GM21576 (cell line): Measurements from ENCODE around the gene FMOD.

ENCODE experiments used
- ATAC-seq: cut with Tn5 transposase; IDR thresholded peaks from one replicate; pipeline ENCODE4 v1.9.1; 2021; ENCODE audit warnings: mild to moderate bottlenecking, moderate library complexity; ENCODE audit not compliant: unreplicated experiment

Gene FMOD

DNA sequence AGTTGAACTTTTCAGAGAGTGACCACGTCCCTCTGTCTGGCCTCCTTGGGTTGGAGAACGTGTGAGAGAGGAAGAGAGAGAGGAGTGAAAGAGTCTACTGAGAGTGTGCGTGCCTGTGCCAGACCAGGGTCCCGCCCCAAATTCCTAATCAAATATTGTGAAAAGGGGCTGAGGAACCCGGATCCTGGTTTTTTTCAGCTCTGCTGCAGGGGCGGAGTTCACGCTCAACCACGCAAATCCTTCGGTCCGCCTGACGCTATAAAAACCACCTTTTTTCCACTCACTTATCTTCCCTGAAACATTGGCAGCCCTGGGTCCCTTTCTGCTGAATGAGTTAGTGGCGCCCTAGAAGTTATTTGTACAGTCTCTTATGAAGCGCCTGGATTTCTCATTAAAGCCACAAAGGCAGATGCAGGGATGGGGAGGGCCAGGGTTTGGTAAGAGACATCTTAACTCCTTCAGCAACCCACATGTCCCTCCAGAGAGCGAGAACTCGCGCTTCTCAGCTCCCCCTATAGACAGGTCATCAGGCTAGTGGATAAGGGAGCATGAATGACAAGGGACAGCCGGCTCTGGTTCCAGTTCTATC lies at the start of gene FMOD:
FMOD (minus strand) TSS at position 86 of the 589 bp plus-strand sequence. CDS start 2,852 bp downstream, outside the sequence.
- no peak for ATAC-seq

DNA sequence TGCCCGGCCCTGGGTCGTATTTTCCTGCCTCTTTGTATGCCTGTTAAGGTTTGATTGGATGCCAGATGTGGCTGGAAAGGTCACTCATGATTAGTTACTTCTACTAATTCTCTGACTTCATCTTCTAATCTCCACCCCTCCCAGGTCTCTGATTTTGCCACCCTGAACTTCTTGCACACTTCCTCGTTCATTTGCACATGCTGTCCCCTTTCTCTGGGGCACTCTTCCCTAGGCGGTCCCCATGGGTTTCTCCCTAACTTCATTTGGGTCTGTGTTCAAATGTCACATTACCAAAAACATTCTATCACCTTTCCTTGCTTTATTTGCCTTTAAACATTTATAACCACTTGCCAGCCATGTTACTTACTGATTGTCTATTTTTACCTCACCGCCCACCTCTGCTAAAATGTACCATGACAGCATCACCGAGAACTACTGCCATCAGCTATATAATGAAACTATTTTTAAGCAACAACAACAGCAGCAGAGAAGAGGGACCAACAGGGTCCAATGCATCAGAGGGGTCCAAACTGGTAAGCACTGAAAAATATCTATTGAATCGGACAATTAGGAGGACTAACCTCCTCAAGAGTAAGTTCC lies 45.8 kb upstream of the FMOD start:
- no peak for ATAC-seq

DNA sequence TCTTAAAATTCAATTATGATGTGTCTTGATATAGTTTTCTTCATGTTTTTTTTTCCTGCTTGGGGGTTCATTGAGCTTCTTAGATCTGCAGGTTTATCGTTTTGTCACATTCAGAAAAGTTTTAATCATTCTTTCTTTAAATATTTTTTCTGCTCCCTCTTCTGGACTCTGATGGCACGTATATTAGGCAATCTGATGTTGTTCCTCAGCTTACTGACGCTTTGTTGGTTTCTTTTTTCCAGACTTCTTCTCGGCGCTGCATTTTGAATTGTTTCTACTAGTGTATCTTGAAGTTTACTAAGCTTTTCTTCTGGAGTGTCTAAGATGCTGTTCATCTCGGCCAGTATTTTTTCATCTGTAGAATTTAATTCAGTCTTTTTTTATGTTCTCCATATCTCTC lies 44.8 kb upstream of the FMOD start:
- no peak for ATAC-seq

DNA sequence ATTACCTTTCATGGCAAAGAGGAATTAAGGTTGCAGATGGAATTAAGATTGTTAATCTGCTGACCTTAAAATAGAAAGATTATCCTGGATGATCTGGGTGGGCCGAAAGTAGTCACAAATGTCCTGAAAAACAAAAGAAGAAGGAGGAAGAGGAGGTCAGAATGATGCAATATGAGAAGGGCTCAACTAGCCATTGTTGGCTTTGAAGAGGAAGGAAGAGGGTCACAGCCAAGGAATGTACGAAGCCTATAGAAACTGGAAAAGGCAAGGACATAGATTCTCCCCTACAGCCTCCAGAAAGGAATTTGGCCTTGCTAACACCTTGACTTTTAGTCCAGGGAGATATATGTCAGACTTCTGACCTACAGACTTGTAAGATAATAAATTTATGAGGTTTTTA lies 39.4 kb upstream of the FMOD start:
- ATAC-seq, result no peak

DNA sequence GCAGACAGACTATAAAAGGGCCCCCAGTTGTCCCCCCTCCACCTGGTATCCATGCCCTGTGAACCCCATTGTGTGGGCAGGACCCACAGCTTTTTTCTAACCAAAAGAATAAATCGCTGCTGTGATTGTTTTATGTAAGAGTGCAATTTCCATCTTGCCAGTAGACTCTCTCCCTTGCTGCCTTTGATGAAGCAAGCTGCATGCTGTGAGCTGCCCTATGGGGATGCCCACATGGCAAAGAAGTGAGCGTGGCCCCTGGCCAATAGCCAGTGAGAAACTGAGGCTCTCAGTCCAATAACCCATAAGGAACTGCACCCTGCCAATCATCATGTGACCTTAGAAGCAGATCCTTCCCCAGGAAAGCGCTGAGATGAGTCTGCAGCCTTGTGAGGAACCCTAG lies 37.8 kb upstream of the FMOD start:
- no peak for ATAC-seq

DNA sequence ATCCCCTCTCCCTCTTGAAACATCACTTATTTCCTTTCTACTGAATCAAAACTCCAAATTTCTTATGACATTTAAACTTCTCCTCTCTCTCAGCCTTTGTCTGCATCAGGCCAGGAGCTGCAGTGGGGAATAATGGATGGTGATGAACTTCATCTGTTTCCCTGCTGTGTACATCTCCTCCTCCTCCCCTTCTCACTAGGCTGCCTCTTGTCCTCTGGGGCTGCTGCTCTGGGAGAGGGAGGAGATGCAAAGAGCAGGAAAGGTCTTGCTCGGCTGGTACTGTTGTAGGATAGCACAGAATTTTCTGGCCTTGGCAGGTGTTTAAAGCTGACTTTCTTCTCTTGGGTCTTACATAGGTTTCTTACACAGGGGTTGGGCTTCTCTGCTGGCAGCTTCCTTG lies 31.1 kb upstream of the FMOD start:
- no peak for ATAC-seq

- ATAC-seq, result peak; percentile 59
These were observed 30.3 kb upstream of the FMOD start for GRCh38 chr1:203381151-203381751.

GRCh38 chr1:203380420-203381150 lies 29.7 kb upstream of the FMOD start:
- ATAC-seq, result peak; percentile 40

DNA sequence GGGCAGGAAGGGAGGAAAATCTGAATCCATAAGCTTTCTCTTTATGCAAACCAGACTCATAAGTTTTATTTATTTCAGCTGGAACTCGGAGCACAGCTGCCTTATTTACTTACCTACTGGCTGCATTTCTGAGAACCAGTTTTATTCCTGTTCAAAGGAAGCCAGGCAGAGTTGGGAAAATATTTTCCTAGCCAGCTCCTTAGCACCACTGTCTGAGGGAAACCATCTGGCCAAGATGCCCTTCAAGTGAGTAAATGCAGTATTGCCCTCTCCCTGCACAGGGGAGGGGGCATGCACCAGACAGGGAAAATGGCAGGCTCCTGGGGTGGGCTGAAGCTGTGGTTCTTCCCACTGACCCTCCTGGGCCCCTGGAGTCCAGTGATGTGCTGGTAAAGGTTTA lies 28.9 kb upstream of the FMOD start:
- no peak for ATAC-seq

- ATAC-seq, result no peak
These were observed 27.8 kb upstream of the FMOD start for GRCh38 chr1:203378556-203379245.

- no peak for ATAC-seq
These were observed 23.1 kb upstream of the FMOD start for GRCh38 chr1:203373991-203374390.

DNA sequence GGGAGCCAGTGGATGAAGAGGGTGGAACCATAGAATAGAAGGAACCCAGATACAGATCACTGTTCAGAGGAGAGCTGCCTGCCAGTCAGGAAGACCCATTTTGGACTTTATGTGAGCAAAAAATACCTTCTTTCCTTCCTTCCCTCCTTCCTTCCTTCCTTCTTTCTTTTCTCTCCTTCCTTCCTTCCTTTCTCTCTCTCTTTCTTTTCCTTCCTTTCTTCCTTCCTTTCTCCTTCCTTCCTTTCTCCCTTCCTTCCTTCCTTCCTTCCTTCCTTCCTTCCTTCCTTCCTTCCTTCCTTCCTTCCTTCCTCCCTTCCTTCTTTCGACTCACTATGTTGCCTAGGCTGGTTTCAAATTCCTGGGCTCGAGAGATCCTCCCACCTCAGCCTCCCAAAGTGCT lies 22.1 kb upstream of the FMOD start:
- no peak for ATAC-seq

GRCh38 chr1:203371288-203371687 lies 20.4 kb upstream of the FMOD start:
- ATAC-seq, result no peak

- ATAC-seq, result no peak
These were observed 18.7 kb upstream of the FMOD start for GRCh38 chr1:203369666-203370065.

- ATAC-seq, result no peak
These were observed 17.9 kb upstream of the FMOD start for GRCh38 chr1:203368624-203369451.

- no peak for ATAC-seq
These were observed 16.1 kb upstream of the FMOD start for GRCh38 chr1:203367057-203367456.

DNA sequence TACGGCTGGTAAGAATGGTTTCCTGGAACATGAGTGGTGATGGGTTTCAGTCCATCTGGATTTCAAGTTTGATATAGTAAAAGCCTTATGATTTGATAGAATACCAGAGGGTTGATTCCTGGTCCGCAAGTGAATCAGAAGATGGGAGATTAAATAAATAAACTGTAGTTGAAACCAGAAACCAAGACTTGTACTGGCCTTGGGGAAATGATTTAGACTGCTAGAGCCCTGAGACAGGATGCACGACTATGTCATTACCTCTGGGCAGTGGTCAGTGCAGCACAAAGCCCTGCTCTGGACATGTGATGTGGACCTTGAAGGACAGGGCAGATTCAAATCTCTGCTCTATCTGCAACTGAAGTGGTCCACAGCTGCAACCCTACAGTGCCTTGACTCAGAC lies 15.6 kb upstream of the FMOD start:
- no peak for ATAC-seq

- no peak for ATAC-seq
These were observed 13.9 kb upstream of the FMOD start for GRCh38 chr1:203364806-203365205.

GRCh38 chr1:203364094-203364801 lies 13.3 kb upstream of the FMOD start:
- ATAC-seq, result no peak

DNA sequence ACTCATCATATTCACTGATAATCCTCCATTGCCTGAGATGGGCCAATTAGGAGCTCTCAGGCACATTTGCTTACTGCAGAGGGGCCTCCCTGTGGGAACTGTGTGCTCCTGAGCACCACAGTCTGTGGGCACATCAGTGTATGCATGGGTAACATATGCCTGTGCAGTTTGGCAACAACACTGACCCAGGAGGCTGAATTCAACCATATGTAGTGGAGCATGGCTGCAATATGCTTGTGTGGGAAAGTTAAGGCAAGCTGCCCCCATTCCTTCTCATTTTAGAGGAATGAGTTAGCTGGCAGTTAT lies 11.8 kb upstream of the FMOD start:
- no peak for ATAC-seq
